Activated CD8-positive, alpha-beta memory T cell treated with anti-CD3 and anti-CD28 coated beads, Interleukin-2, amount 50 U/mL, for 48 hours (primary cell): Measurements from ENCODE around the gene RIC8B.

ENCODE experiments used
- DNase-seq: peaks from one replicate; pipeline ENCODE4 v3.0.0-alpha.2; 2020

The RIC8B gene

GRCh38 chr12:106870116-106870515 is 95.6 kb downstream of the RIC8B start:
- no peak for DNase-seq

DNA sequence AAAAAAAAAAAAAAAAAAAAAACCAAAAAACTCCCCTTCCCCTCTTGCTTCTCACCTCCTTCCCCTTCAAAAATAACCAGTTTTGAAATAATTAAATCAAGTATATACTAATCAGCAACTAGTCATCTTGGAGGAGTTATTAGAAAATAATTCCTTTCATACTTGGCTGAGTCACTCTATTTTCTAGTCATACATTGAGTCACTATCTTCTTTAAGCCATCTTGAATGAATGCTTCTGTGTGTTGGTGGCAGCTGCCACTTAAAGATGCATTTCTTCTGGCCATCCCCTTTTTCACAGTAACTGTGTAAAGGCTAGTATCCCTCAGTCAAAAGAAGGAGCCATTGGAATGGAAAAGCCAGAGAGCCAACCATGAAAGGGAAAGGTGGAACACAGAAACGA is 97.0 kb downstream of the RIC8B start:
- no peak for DNase-seq

DNA sequence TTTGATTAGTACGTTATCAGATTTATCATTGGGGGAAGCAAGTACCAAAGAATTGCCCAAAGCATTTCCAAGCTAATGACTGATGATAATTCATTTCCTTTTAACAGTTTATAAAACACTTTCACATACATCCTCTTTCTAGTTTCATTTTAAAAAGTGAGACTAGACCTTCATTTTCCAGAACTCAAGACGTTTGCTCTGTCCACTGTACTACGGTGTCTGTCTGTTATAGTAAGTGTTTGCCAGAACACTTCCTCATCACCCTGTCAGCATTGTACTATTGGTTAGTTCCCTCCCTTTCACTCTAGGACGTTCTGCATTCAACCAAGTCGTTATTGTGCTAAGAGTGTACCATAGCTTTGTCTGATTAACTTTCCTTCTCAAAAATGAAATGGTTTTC is 99.5 kb downstream of the RIC8B start:
- no peak for DNase-seq

DNA sequence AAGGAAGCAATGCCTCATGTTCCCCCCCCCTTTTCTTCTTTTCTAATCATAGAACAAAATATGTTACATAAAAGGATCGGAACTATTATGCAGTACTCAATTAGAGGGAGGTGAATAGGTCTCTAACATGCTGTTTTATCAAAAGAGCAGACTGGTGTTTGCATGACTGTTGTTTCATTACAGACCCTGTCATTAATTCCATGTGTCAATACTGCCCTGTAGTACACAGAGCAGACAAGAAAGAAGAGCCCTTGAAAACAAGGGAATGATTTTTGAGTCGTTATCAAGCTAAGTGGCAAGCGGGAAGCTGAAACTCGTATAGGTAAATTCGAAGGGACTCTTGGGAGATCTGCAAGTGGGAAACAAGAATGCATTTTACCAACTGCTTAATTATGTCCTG is 104.3 kb downstream of the RIC8B start:
- DNase-seq = no peak

- no peak for DNase-seq
These were observed 105.1 kb downstream of the RIC8B start for GRCh38 chr12:106879612-106880011.

- DNase-seq = no peak
These were observed 108.9 kb downstream of the RIC8B start for GRCh38 chr12:106883426-106883825.

- no peak for DNase-seq
These were observed 110.5 kb downstream of the RIC8B start for GRCh38 chr12:106885026-106885425.

DNA sequence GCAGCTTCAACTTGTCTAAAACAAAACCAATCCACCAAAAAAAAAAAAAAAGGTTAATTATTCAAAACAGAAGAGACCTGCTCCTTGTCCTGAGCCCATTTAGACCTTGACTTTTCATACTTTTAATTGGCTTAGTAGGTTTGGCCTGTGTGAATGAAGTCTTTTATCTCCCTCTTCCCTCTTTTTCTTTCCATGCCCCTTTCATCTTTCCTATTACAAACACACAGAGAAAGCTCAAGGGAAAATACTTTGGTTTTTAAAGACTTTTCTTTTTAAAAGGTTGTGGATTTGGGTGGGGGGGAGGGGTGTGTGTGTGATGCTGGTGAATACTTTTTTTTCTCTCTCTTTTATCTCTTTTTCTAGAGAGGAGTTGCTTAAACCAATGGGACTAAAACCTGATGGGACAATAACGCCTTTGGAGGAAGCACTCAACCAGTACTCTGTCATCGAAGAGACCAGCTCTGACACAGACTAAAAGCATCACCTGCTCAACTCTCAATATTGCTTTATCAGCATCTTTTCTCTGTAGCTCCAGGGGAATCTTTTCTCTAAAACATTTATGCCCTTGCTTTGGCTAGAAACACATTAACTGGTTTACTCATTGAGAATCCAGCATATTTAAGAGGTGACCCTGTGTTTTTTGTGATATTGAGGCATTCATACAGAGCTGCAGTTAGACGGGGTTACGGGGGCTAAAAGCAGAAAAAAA is 111.2 kb downstream of the RIC8B start:
- no peak for DNase-seq

DNA sequence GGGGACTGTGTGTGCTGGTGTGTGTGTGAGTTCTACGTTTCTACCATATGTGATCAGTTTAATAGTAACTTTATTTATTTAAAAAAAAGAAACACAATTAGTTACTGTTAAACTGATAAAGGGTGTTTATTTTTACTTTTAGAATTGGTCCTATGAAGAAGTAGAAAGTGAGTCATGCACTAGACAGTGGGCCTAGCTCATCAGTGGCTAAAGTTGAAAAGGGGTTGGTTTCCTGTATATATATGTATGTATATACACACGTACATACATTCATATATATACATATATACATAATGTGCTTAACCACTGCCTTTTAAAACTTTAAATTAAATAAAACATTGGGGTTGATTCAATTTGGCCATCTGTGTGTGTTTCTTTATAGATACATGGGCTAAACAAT is 112.5 kb downstream of the RIC8B start:
- DNase-seq = no peak

DNA sequence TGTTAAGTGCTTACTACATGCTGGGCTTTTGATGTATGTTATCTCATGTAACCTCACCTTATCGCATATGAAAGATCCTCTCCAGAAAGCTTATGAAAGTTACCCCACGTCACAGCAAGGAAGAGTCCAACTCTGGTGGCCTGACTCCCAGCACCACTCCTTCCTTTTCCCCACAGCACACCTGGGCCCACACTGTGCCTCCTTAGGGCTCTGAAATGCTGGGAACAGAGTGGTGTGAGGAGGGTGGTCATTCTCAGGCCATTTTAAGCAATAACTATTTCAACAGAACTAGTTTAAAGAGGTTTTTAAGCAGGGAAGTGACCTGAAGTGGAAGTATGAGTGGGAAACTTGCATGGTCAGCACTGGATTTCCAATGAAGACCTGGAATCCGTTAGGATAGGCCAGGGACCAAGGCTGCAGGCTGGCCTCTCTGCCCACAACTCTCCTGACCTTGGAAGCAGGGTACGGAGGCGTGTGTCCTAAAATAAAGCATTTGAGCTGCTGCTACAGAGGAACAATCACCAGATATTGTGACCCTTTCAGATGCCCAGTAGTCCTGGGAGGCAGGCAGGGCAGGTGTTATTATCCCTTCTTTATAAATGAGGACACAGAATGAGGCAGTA is 114.0 kb downstream of the RIC8B start:
- no peak for DNase-seq

DNA sequence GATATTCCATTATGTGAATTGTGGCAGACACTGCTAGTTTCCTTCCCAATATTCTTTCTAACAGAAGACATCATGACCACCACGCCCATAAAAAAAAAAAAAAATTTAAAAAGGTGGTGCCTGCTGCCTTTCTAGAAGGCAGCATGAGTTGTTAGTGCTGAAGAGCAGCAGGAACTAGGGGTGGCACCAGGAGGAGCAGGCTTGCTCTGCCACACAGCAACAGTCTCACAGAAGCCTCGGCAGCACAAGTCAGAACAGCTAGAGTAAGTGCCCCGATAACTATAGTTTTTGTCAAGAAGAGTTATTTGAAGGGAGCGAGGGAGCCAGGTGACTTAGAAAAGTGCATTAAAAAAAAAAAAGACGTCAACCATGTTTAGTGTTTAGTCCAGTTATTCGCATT is 114.8 kb downstream of the RIC8B start:
- no peak for DNase-seq

- no peak for DNase-seq
These were observed 115.6 kb downstream of the RIC8B start for GRCh38 chr12:106889950-106890626.

GRCh38 chr12:106892075-106892474 is 117.6 kb downstream of the RIC8B start:
- no peak for DNase-seq

DNA sequence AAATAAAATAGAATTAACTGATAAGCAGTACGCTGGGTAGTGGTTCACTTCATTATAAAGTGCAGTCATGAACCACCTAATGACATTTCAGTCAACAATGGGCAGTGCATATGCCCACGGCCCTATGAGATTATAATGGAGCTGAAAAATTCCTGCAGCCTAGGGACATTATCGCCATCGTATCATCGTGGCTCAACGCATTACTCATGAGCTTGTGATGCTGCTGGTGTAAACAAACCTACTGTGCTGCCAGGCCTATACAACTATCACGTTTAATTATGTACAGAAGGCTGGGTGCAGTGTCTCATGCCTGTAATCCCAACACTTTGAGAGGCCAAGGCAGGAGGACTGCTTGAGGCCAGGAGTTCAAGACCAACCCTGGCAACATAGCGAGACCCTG is 119.0 kb downstream of the RIC8B start:
- no peak for DNase-seq

DNA sequence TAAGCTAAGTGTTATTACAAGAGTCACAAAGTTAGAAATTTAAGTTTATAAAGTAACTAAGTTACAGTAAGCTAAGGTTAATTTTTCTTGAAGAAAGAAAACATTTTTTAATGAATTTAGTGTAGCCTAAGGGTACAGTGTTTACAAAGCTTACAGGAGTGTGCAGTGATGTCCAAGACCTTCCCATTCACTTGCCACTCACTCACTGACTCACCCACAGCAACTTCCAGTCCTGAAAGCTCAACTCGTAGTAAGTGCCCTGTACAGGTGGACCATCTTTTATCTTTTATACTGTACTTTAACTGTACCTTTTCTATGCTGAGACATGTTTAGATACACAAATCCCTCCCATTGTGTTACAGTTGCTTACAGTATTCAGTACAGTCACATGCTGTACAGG is 120.3 kb downstream of the RIC8B start:
- no peak for DNase-seq

DNA sequence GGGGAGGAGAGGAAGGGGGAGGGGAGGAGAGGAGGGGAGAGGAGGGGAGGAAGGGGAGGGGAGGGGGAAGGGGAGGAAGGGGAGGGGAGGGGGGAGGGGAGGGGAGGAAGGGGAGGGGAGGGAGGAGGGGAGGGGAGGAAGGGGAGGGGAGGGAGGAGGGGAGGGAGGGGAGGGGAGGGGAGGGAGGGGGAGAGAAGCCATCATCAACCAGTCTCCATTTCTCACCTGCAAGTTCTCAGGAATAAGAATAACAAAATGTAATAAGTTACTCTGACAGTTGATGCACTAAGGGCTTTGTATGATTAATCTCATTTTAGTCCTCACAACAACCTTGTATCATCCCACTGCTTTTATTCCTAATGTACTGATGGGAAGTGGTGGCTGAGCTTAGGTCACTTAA is 122.1 kb downstream of the RIC8B start:
- DNase-seq = no peak

- DNase-seq = no peak
These were observed 122.6 kb downstream of the RIC8B start for GRCh38 chr12:106897082-106897481.

GRCh38 chr12:106897981-106898901 is 123.8 kb downstream of the RIC8B start:
- no peak for DNase-seq

DNA sequence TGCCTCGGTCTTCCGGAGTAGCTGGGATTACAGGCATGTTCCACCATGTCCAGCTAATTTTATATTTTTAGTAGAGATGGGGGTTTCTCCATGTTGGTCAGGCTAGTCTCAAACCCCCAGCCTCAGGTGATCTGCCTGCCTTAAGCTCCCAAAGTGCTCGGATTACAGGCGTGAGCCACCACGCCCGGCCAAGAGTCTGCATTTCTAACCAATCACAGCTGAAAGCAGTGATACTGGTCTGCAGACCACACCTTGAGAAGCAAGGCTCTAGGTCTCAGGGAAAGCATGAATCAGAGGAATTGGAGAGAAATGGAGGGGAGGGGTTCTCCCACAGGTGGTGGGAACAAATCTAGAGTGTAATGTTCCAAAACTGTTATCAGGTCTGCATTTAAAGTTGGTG is 126.1 kb downstream of the RIC8B start:
- DNase-seq = no peak

GRCh38 chr12:106901276-106901675 is 126.8 kb downstream of the RIC8B start:
- no peak for DNase-seq

GRCh38 chr12:106902053-106902452 is 127.6 kb downstream of the RIC8B start:
- DNase-seq = no peak

DNA sequence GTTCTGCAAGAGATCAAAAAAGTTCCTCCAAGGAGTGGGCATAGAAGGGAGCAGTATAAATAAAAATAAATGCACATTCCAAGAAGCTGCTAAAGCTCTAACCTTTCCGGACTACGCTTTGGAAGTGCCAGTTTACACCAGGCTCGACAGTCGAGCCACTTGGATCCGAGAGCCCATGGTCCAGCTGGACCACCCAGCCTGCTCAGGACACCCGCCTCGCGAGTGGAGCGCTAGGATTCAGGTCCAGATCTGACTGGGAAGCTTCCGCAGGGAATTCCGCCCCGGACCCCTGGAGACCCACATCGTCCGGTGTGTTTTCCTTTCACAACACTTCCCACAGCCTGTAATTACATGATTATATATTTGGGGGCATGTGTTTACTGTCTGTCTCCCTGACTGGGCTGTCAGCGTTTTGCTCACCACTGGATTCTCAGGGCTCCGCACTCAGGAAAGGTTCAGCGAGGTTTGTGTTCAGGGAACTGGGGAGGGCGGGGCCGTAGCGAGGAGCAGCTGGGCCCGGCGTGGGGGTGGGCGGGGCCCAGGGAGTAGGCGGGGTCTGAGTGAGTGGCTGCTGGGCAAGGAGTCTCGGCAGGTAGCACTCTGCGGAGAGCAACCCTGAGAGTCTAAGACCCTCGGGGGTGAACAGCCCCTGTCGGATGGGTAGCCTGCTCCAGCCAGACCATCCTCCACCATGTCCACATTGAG is 128.9 kb downstream of the RIC8B start:
- peak; percentile 85 for DNase-seq

GRCh38 chr12:106906715-106907114 is 132.2 kb downstream of the RIC8B start:
- no peak for DNase-seq
